Right atrium auricular region (tissue), 2 donors: ENCODE results near the gene MLPH. TPM values are rescaled to one million over a fixed set of nuclear protein-coding genes. Genes with fewer than 3 reads are reported as not detected.

Experiments
- DNase-seq: peaks from one replicate; pipeline ENCODE4 v3.0.0-alpha.2; 2019; ENCODE audit warnings: low spot score
- H3K27ac ChIP-seq, 2 donors: fragments of 200-600 bp; sonication (generic); 1 replicate in 1 of 2; 2 replicates in 1 of 2; pipeline ENCODE4 v1.5.1; 2016 to 2019
- H3K27me3 ChIP-seq, 2 donors: fragments of 200-600 bp; sonication (generic); one replicate each; pipeline versions ENCODE4 v1.5.1 to v1.6.0; 2017 to 2019
- H3K36me3 ChIP-seq: fragments of 200-600 bp; sonication (generic); one replicate; pipeline ENCODE4 v1.5.1; 2016
- H3K4me1 ChIP-seq, 2 donors: fragments of 200-600 bp; sonication (generic); one replicate each; pipeline versions ENCODE4 v1.5.1 to v1.6.0; 2017 to 2019
- H3K4me3 ChIP-seq, 2 donors: fragments of 200-600 bp; sonication (generic); 1 replicate in 1 of 2; 2 replicates in 1 of 2; pipeline ENCODE4 v1.5.1; 2017 to 2019; ENCODE audit warnings: mild to moderate bottlenecking in 1 of 2, moderate library complexity in 1 of 2
- H3K9me3 ChIP-seq, 2 donors: fragments of 200-600 bp; sonication (generic); one replicate each; pipeline ENCODE4 v1.5.1; 2019
- total RNA-seq, 2 donors: library from RNA; depleted of rRNA; stranded (reverse); fragments of >200 nt; gene quantifications; one replicate each; pipeline ENCODE4 v1.1.0, GENCODE V29; 2016
- TF ChIP-seq, protein P1 (sequence below), 2 donors: fragments of 200-600 bp; sonication (generic); IDR thresholded peaks; one replicate each; pipeline ENCODE4 v1.5.1; 2019; ENCODE audit warnings: antibody characterized with exemption in 2 of 2

MLPH gene
- total RNA-seq, 2 donors from 2014 or later: 27.1 to 108 TPM

DNA sequence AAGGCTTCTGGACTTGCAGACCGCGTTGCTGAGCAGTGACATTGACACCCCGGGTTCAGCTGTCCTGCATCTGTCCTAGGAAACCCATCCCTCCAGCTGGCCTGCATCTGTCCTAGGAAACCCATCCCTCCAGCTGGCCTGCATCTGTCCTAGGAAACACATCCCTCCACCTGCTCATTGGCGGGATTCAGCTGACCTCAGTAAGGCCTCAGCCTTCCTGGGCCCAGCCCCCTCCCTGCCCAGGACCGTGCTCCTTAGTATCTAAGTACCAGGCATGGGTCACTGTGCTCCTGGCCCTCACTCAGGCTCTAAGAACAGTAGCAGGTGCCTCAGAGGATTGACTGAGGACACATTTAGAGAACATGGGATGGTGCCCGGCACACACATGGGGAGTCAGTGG lies 1.2 kb downstream of the MLPH start:
- Histone ChIP-seq H3K9me3 (peaks cover 0 to 15% of the 10 kb centered on the region in 2 donors), H3K27me3 (no peaks in the 10 kb centered on the region), H3K27ac (peak overlapping the region; percentile 86 to 92), H3K4me3 (peak overlapping the region; percentile 59 to 61), H3K4me1 (peaks cover 0 to 42% of the 10 kb centered on the region in 2 donors), H3K36me3 (peaks cover under 1% of the 10 kb centered on the region)
- DNase-seq: no peak
- TF ChIP-seq, protein P1, sequence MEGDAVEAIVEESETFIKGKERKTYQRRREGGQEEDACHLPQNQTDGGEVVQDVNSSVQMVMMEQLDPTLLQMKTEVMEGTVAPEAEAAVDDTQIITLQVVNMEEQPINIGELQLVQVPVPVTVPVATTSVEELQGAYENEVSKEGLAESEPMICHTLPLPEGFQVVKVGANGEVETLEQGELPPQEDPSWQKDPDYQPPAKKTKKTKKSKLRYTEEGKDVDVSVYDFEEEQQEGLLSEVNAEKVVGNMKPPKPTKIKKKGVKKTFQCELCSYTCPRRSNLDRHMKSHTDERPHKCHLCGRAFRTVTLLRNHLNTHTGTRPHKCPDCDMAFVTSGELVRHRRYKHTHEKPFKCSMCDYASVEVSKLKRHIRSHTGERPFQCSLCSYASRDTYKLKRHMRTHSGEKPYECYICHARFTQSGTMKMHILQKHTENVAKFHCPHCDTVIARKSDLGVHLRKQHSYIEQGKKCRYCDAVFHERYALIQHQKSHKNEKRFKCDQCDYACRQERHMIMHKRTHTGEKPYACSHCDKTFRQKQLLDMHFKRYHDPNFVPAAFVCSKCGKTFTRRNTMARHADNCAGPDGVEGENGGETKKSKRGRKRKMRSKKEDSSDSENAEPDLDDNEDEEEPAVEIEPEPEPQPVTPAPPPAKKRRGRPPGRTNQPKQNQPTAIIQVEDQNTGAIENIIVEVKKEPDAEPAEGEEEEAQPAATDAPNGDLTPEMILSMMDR (IDR thresholded peaks at IDR 0.05): no peak

DNA sequence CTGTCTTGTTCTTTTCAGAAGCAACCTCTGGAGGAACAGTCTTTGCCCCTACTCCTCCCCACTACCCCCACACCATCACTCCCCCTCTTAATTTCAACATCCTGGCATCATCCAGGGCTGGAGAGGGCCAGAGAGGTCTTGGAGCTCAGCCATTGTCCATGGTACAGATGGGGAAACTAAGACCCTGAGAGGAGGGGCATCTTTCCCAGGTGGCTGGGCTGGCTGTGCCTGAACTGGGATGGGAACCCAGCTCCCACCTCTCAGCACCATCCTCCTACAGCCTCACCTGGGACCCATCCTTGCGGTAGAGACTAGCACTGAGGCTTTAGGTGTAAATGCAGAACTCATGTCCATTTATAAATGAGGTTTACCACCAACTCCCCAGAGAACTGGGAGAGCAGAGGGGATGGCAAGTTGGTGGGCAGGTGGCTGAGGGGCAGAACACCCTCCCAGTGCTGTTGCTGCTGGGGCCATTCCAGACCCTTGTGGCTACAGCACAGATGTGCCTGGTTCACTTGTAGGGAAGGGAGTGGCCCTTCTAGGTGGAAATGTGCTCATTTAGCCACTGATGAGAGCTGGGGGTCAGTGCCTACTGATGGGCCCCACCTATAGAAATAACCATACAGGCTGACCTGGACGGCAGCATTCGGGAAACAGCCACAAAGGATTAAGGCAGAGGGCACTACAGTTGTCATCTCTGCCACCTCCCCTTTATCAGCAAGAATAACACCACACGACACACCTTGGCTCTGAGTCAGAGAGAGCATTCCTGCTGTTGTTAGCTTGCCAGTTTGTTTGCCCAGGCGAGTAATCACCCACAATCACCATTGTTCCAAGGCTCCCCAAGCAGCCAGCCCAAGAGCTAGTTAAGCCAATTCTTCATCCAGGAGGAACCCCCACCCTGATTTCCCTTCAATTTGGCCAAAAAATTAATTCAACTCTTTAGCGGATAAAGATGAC lies 2.1 kb downstream of the MLPH start:
- Histone ChIP-seq H3K36me3 (peaks cover 6% of the 10 kb centered on the region), H3K4me3 (peak overlapping the region in 1 of 2 donors; percentile 59), H3K9me3 (peaks cover 0 to 15% of the 10 kb centered on the region in 2 donors), H3K27me3 (no peaks in the 10 kb centered on the region), H3K4me1 (peaks cover 0 to 41% of the 10 kb centered on the region in 2 donors), H3K27ac (peak overlapping the region; percentile 86 to 92)
- TF ChIP-seq, protein P1 (IDR thresholded peaks at IDR 0.05): no peak
- no peak for DNase-seq

DNA sequence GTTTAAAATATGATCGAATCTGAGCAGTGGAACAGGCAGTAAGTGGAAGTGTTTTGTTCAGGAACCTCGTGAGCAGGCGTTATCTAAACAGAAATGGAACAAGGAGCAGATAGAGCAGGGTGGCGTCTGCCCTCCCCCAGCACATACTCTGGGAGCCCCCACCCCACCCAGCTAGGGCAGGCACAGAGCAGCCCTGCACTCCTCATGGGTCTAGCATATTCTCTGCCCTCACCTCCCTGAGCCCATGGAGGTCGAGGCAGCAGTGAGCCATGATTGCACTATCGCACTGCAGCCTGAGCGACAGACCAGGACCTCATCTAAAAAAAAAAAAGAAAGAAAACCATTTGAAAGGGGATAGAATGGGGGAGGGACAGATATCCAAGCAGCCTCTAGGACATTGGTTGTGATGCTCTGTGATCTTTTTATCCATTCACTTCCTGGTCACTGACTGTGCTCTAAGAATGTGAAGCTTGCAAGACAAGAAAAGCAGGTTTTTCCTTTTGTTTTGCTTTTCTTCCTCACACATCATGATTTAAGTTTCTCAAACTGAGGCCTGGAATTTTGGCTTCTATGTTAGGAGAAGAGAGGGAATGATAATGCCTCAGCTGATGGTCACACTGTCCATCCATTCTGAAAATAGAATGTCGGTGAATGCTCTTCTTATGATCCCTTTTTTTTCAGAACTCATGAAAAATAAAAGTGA lies 3.1 kb downstream of the MLPH start:
- Histone ChIP-seq H3K9me3 (peaks cover 0 to 15% of the 10 kb centered on the region in 2 donors), H3K4me1 (peaks cover 0 to 41% of the 10 kb centered on the region in 2 donors), H3K27me3 (no peaks in the 10 kb centered on the region), H3K36me3 (peaks cover 12% of the 10 kb centered on the region), H3K4me3 (no peak overlapping the region), H3K27ac (peak overlapping the region; percentile 86 to 92)
- TF ChIP-seq, protein P1 (IDR thresholded peaks at IDR 0.05): no peak
- DNase-seq: no peak

DNA sequence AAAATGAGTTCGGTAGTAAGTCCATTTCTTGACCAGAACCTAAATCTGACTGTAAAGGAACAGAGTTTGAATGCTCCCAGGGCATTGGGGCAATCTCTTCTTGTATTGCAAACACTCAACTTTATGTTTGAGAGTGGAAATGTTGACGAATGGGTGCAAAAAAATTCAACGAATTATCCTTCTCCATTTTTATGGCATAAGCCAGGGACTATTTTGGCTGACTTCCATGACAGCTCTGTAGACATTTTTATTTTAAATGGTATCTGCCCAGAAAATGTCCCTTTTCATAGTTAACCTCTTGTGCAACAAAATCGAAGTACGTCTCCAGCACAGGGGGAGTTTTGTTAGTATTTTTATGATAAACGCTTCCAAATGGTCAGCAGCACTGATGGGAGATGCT lies 3.7 kb downstream of the MLPH start:
- DNase-seq: no peak
- TF ChIP-seq, protein P1 (IDR thresholded peaks at IDR 0.05): no peak
- peaks cover 0 to 41% of the 10 kb centered on the region in 2 donors for H3K4me1 ChIP-seq
- H3K27ac ChIP-seq: peak overlapping the region; percentile 86 to 92
- peaks cover 0 to 15% of the 10 kb centered on the region in 2 donors for H3K9me3 ChIP-seq
- H3K27me3 ChIP-seq: no peaks in the 10 kb centered on the region
- H3K4me3 ChIP-seq: no peak overlapping the region
- H3K36me3 ChIP-seq: peaks cover 12% of the 10 kb centered on the region

DNA sequence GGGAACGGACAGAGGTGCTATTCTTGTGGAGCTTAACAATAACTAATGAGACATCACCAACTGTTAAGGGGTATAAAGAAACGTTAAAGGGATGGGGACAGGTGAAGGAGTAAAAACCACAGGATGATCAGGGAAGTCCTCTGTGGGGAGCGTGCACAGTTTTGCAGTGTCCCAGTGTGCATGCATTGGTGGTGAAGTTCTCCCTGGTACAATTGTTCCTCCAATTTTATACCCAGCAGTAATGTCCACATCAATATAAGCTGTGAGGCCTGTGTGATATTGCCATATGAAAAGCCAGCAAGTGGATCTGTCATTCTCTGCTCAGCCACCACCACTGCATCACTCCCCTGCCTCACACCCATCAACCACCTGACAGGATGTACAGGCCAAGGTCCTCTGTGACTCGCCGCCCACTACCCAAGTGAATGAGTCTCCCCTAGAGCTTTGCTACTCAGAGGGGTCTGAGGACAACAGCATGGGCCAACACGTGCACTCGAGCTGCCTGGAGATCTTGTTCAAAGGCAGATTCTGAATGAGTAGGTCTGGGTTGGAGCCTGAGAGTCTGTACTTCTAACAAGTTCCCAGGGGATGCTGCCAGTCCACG lies 4.6 kb downstream of the MLPH start:
- no peaks in the 10 kb centered on the region for H3K27me3 ChIP-seq
- H3K9me3 ChIP-seq: peaks cover 0 to 15% of the 10 kb centered on the region in 2 donors
- no peak overlapping the region for H3K4me3 ChIP-seq
- TF ChIP-seq, protein P1 (IDR thresholded peaks at IDR 0.05): no peak
- H3K36me3 ChIP-seq: peaks cover 12% of the 10 kb centered on the region
- no peak for DNase-seq
- peaks cover 0 to 33% of the 10 kb centered on the region in 2 donors for H3K4me1 ChIP-seq
- H3K27ac ChIP-seq: peak overlapping the region in 1 of 2 donors; percentile 92
